Mesenchymal stem cell (in vitro differentiated cells and primary cell): Measurements from ENCODE around the gene PSMD4.

ENCODE experiments used
- DNase-seq: peaks from one replicate; pipeline ENCODE4 v3.0.0-alpha.2; 2013
- H2AFZ ChIP-seq: one replicate; pipeline ENCODE4 v1.6.1; 2013; ENCODE audit warnings: low read depth, mild to moderate bottlenecking, control low read depth, inconsistent platforms, low read length, moderate library complexity
- H2AK5ac ChIP-seq: 2 replicates; pipeline ENCODE4 v1.6.1; 2013; ENCODE audit warnings: low read length, moderate library complexity, mild to moderate bottlenecking, inconsistent platforms; ENCODE audit not compliant: severe bottlenecking
- H2BK120ac ChIP-seq: one replicate; pipeline ENCODE4 v1.6.1; 2013; ENCODE audit warnings: low read depth, mild to moderate bottlenecking, inconsistent platforms, low read length, moderate library complexity
- H2BK12ac ChIP-seq, 2 experiments: one replicate each; pipeline ENCODE4 v1.6.1; 2013; ENCODE audit warnings: inconsistent platforms in 2 of 2, low read length in 2 of 2, mild to moderate bottlenecking in 2 of 2, moderate library complexity in 2 of 2, control low read depth in 1 of 2
- H2BK15ac ChIP-seq: one replicate; pipeline ENCODE4 v1.6.1; 2013; ENCODE audit warnings: mild to moderate bottlenecking, low read depth, inconsistent platforms; ENCODE audit not compliant: poor library complexity, severe bottlenecking
- H2BK5ac ChIP-seq: 2 replicates; pipeline ENCODE4 v1.6.1; 2013; ENCODE audit warnings: low read depth, mild to moderate bottlenecking, low read length, control low read depth, inconsistent platforms; ENCODE audit not compliant: poor library complexity, severe bottlenecking
- H3K14ac ChIP-seq, 2 experiments: one replicate each; pipeline ENCODE4 v1.6.1; 2013; ENCODE audit warnings: inconsistent platforms in 2 of 2, low read length in 2 of 2, control low read depth in 1 of 2, mild to moderate bottlenecking in 1 of 2, moderate library complexity in 1 of 2
- H3K18ac ChIP-seq, 2 experiments: one replicate each; pipeline ENCODE4 v1.6.1; 2013; ENCODE audit warnings: inconsistent platforms in 2 of 2, low read length in 2 of 2, control low read depth in 1 of 2, low read depth in 1 of 2, mild to moderate bottlenecking in 1 of 2
- H3K23ac ChIP-seq, 2 experiments: one replicate each; pipeline ENCODE4 v1.6.1; 2013; ENCODE audit warnings: inconsistent platforms in 2 of 2, low read length in 2 of 2, mild to moderate bottlenecking in 2 of 2, moderate library complexity in 2 of 2, control low read depth in 1 of 2
- H3K27ac ChIP-seq: 2 replicates; pipeline ENCODE4 v1.5.1; 2013; ENCODE audit warnings: mild to moderate bottlenecking, moderate library complexity, low read length, control low read depth, inconsistent platforms; ENCODE audit not compliant: poor library complexity, severe bottlenecking
- H3K27me3 ChIP-seq, 2 experiments: 2 replicates each; pipeline versions ENCODE4 v1.6.1 to v1.7.0; 2013; ENCODE audit warnings: low read length in 2 of 2, mild to moderate bottlenecking in 2 of 2, moderate library complexity in 2 of 2, control low read depth in 1 of 2, inconsistent platforms in 1 of 2; ENCODE audit not compliant: control insufficient read depth in 1 of 2, insufficient read depth in 1 of 2
- H3K36me3 ChIP-seq, 2 experiments: 2 replicates each; pipeline versions ENCODE4 v1.6.1 to v1.7.0; 2013; ENCODE audit warnings: low read length in 2 of 2, control low read depth in 1 of 2, inconsistent platforms in 1 of 2, low read depth in 1 of 2, mild to moderate bottlenecking in 1 of 2; ENCODE audit not compliant: insufficient read depth in 2 of 2, control insufficient read depth in 1 of 2
- H3K4ac ChIP-seq, 2 experiments: one replicate each; pipeline ENCODE4 v1.6.1; 2013; ENCODE audit warnings: inconsistent platforms in 2 of 2, low read length in 2 of 2, mild to moderate bottlenecking in 2 of 2, moderate library complexity in 2 of 2, control low read depth in 1 of 2, low read depth in 1 of 2
- H3K4me1 ChIP-seq: 2 replicates; pipeline ENCODE4 v1.6.1; 2013; ENCODE audit warnings: low read depth, low read length, control low read depth; ENCODE audit not compliant: control insufficient read depth, insufficient read depth
- H3K4me2 ChIP-seq: 2 replicates; pipeline ENCODE4 v1.6.1; 2013; ENCODE audit warnings: low read length, mild to moderate bottlenecking, inconsistent platforms; ENCODE audit not compliant: poor library complexity, severe bottlenecking
- H3K4me3 ChIP-seq, 2 experiments: 2 replicates each; pipeline versions ENCODE4 v1.5.1 to v1.7.0; 2013; ENCODE audit warnings: low read length in 2 of 2, mild to moderate bottlenecking in 2 of 2, control low read depth in 1 of 2, low read depth in 1 of 2; ENCODE audit not compliant: insufficient read depth in 1 of 2
- H3K79me1 ChIP-seq: replicated peaks from 2 replicates; pipeline ENCODE4 v1.6.1; 2013; ENCODE audit warnings: mild to moderate bottlenecking, control low read depth, low read length, inconsistent platforms; ENCODE audit not compliant: poor library complexity, severe bottlenecking
- H3K9ac ChIP-seq: 2 replicates; pipeline ENCODE4 v1.7.0; 2013; ENCODE audit warnings: mild to moderate bottlenecking, low read length, moderate library complexity
- H3K9me3 ChIP-seq: 2 replicates; pipeline ENCODE4 v1.7.0; 2013; ENCODE audit warnings: mild to moderate bottlenecking, low read length; ENCODE audit not compliant: control insufficient read depth
- H4K8ac ChIP-seq: one replicate; pipeline ENCODE4 v1.6.1; 2013; ENCODE audit warnings: inconsistent platforms, mild to moderate bottlenecking, low read length, moderate library complexity
- H4K91ac ChIP-seq: one replicate; pipeline ENCODE4 v1.6.1; 2013; ENCODE audit warnings: mild to moderate bottlenecking, low read length, inconsistent platforms
- WGBS: methylation state at CpG from one replicate; pipeline ENCODE4 v1.1.7; 2013; ENCODE audit warnings: mixed read lengths; 5-methylcytosine and 5-hydroxymethylcytosine counted together

The PSMD4 gene

GRCh38 chr1:151259351-151259750 lies 4.8 kb downstream of the PSMD4 start:
- no peak overlapping the region for H2BK5ac ChIP-seq
- H4K91ac ChIP-seq = no peak overlapping the region
- no peak overlapping the region for H3K9ac ChIP-seq
- peaks cover 17% of the 10 kb centered on the region for H3K79me1 ChIP-seq
- no peak overlapping the region for H3K18ac ChIP-seq
- H2BK15ac ChIP-seq = no peak overlapping the region
- no peaks in the 10 kb centered on the region for H3K9me3 ChIP-seq
- H3K27ac ChIP-seq = no peak overlapping the region
- H3K4me1 ChIP-seq = peaks cover 3% of the 10 kb centered on the region
- no peak overlapping the region for H2BK12ac ChIP-seq
- no peak overlapping the region for H3K23ac ChIP-seq
- no peak overlapping the region for H3K4ac ChIP-seq
- no peaks in the 10 kb centered on the region for H3K27me3 ChIP-seq
- no peak overlapping the region for H3K4me2 ChIP-seq
- no peak overlapping the region for H3K4me3 ChIP-seq
- peaks cover 16 to 28% of the 10 kb centered on the region in 2 experiments for H3K36me3 ChIP-seq
- no peak overlapping the region for H4K8ac ChIP-seq
- WGBS = 96% methylated on average over 2 of the region's 2 CpGs
- H2AFZ ChIP-seq = no peak overlapping the region
- no peak for DNase-seq
- H2BK120ac ChIP-seq = no peak overlapping the region
- no peak overlapping the region for H2AK5ac ChIP-seq
- H3K14ac ChIP-seq = no peak overlapping the region

GRCh38 chr1:151265446-151266236 lies 11.1 kb downstream of the PSMD4 start:
- H2BK120ac ChIP-seq = no peak overlapping the region
- H4K8ac ChIP-seq = no peak overlapping the region
- 89% methylated on average over 14 of the region's 14 CpGs for WGBS
- H3K9ac ChIP-seq = no peak overlapping the region
- H3K27me3 ChIP-seq = no peaks in the 10 kb centered on the region
- H3K18ac ChIP-seq = no peak overlapping the region
- H2BK12ac ChIP-seq = no peak overlapping the region
- H3K14ac ChIP-seq = no peak overlapping the region
- H3K27ac ChIP-seq = no peak overlapping the region
- H3K4me1 ChIP-seq = no peaks in the 10 kb centered on the region
- H3K23ac ChIP-seq = no peak overlapping the region
- H3K79me1 ChIP-seq = peaks cover 21% of the 10 kb centered on the region
- no peak for DNase-seq
- no peak overlapping the region for H3K4me2 ChIP-seq
- H4K91ac ChIP-seq = no peak overlapping the region
- no peak overlapping the region for H2AFZ ChIP-seq
- peaks cover 58 to 71% of the 10 kb centered on the region in 2 experiments for H3K36me3 ChIP-seq
- H2BK15ac ChIP-seq = no peak overlapping the region
- no peak overlapping the region for H3K4me3 ChIP-seq
- H2BK5ac ChIP-seq = no peak overlapping the region
- H3K4ac ChIP-seq = no peak overlapping the region
- H2AK5ac ChIP-seq = no peak overlapping the region
- no peaks in the 10 kb centered on the region for H3K9me3 ChIP-seq

DNA sequence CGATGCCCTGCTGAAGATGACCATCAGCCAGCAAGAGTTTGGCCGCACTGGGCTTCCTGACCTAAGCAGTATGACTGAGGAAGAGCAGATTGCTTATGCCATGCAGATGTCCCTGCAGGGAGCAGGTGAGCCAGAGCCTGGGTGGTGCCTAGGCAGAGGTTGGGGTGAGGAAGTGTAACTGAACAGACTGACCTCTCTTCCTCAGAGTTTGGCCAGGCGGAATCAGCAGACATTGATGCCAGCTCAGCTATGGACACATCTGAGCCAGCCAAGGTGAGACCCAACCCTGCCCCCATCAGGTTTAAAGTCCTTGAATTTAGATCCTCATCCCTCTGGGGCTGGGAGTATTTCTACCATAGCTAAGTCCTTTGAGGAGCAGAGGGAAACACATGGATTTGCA lies 11.8 kb downstream of the PSMD4 start:
- Histone ChIP-seq H3K4me1 (no peaks in the 10 kb centered on the region), H3K4me2 (no peak overlapping the region), H3K23ac (no peak overlapping the region), H2AK5ac (no peak overlapping the region), H3K9me3 (no peaks in the 10 kb centered on the region), H2BK120ac (no peak overlapping the region), H4K8ac (no peak overlapping the region), H3K79me1 (peaks cover 21% of the 10 kb centered on the region), H2BK5ac (no peak overlapping the region), H3K27ac (no peak overlapping the region), H3K36me3 (peaks cover 62 to 71% of the 10 kb centered on the region in 2 experiments), H3K14ac (no peak overlapping the region), H2BK15ac (no peak overlapping the region), H4K91ac (no peak overlapping the region), H2AFZ (no peak overlapping the region), H3K18ac (no peak overlapping the region), H2BK12ac (no peak overlapping the region), H3K4me3 (no peak overlapping the region), H3K27me3 (no peaks in the 10 kb centered on the region), H3K9ac (no peak overlapping the region), H3K4ac (no peak overlapping the region)
- no peak for DNase-seq
- WGBS = 98% methylated on average over 2 of the region's 3 CpGs

DNA sequence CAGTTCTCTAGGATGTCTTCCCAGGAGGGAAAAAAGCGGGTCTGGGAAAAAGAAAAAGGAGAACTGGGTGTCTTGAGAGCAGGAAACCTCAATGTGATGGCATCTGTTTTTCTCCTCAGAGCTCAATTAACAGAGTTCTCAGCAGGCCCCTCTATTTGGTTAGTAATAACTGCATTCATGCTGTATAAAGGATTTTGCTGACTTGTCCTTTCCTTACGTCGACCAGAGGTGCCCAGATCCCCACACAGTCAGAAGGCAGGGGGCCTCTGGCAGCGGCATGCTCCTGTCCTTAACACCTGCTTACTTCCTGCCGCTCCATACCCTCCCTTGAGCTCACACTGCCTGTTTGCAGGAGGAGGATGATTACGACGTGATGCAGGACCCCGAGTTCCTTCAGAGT lies 12.3 kb downstream of the PSMD4 start:
- Histone ChIP-seq H2BK5ac (no peak overlapping the region), H2BK15ac (no peak overlapping the region), H3K4me3 (no peak overlapping the region), H3K23ac (no peak overlapping the region), H3K9ac (no peak overlapping the region), H3K27ac (no peak overlapping the region), H3K14ac (no peak overlapping the region), H3K4me2 (no peak overlapping the region), H3K36me3 (peaks cover 65 to 71% of the 10 kb centered on the region in 2 experiments), H2BK12ac (no peak overlapping the region), H3K9me3 (no peaks in the 10 kb centered on the region), H3K4me1 (no peaks in the 10 kb centered on the region), H3K27me3 (no peaks in the 10 kb centered on the region), H2AK5ac (no peak overlapping the region), H3K79me1 (peaks cover 18% of the 10 kb centered on the region), H3K18ac (no peak overlapping the region), H3K4ac (no peak overlapping the region), H2BK120ac (no peak overlapping the region), H4K8ac (no peak overlapping the region), H4K91ac (no peak overlapping the region), H2AFZ (no peak overlapping the region)
- DNase-seq = no peak
- WGBS = 87% methylated on average over 8 of the region's 8 CpGs
